OCI-LY7 (cell line): ENCODE measurements around the gene CLSTN2. TPM values are rescaled to one million over a fixed set of nuclear protein-coding genes. Genes with fewer than 3 reads are reported as not detected.

Experiments used
- BruUV-seq: library from RNA; stranded (reverse); fragments of 400-500 nt; replicated peaks from 2 replicates; lab custom pipeline; 2021; lab: Mats Ljungman, UMichigan
- CTCF ChIA-PET: fragments of 300-600 bp; sonication (Branson Sonifier 250); formaldehyde crosslinking; loops from one replicate; lab custom pipeline; 2022; ENCODE audit warnings: antibody characterized with exemption; ENCODE audit not compliant: unreplicated experiment; lab: Charles Lee
- POLR2A ChIA-PET: fragments of 300-600 bp; sonication (Branson Sonifier 250); formaldehyde crosslinking; loops from one replicate; lab custom pipeline; 2022; ENCODE audit warnings: antibody characterized with exemption; lab: Charles Lee
- DNase-seq: peaks from one replicate; pipeline ENCODE4 v3.0.0-alpha.2; 2015; ENCODE audit warnings: low spot score
- H2AFZ ChIP-seq: fragments of 200-600 bp; sonication (generic), shearing (Covaris generic); 2 replicates; pipeline ENCODE4 v1.6.1; 2014; ENCODE audit warnings: mild to moderate bottlenecking, antibody characterized with exemption, low read length, moderate library complexity
- H3K27ac ChIP-seq: fragments of 200-600 bp; sonication (generic); 2 replicates; pipeline ENCODE4 v1.5.1; 2014; ENCODE audit warnings: mixed run types, low read depth, mild to moderate bottlenecking, moderate library complexity, low read length, inconsistent platforms; ENCODE audit not compliant: poor library complexity, severe bottlenecking
- H3K36me3 ChIP-seq: fragments of 200-600 bp; sonication (generic); 2 replicates; pipeline ENCODE4 v1.6.1; 2014; ENCODE audit warnings: mild to moderate bottlenecking, antibody characterized with exemption, low read length, moderate library complexity, mixed read lengths; ENCODE audit not compliant: insufficient read depth
- H3K4me1 ChIP-seq: fragments of 200-600 bp; sonication (generic); 2 replicates; pipeline ENCODE4 v1.5.1; 2014; ENCODE audit warnings: mild to moderate bottlenecking, low read length; ENCODE audit not compliant: insufficient read depth, poor library complexity, severe bottlenecking
- H3K4me2 ChIP-seq: fragments of 200-600 bp; sonication (generic); 2 replicates; pipeline ENCODE4 v1.6.1; 2014; ENCODE audit warnings: mild to moderate bottlenecking, low read length
- H3K4me3 ChIP-seq: fragments of 200-600 bp; sonication (generic); 2 replicates; pipeline ENCODE4 v1.5.1; 2014; ENCODE audit warnings: mild to moderate bottlenecking, low read depth, low read length; ENCODE audit not compliant: poor library complexity, severe bottlenecking
- H3K79me2 ChIP-seq: fragments of 200-600 bp; sonication (generic); 2 replicates; pipeline ENCODE4 v1.6.1; 2016; ENCODE audit warnings: low read depth, mild to moderate bottlenecking, low read length, moderate library complexity, mixed read lengths; ENCODE audit not compliant: insufficient read depth
- H3K9me2 ChIP-seq: fragments of 200-600 bp; sonication (generic); 2 replicates; pipeline ENCODE4 v1.6.1; 2016; ENCODE audit warnings: mild to moderate bottlenecking, low read length, mixed read lengths; ENCODE audit not compliant: insufficient read depth
- H3K9me3 ChIP-seq: fragments of 200-600 bp; sonication (generic); 2 replicates; pipeline ENCODE4 v1.6.1; 2014; ENCODE audit warnings: mild to moderate bottlenecking, mixed run types, low read length, mixed read lengths
- H4K20me1 ChIP-seq: fragments of 200-600 bp; sonication (generic); 2 replicates; pipeline ENCODE4 v1.6.1; 2014; ENCODE audit warnings: mild to moderate bottlenecking, antibody characterized with exemption, low read length, moderate library complexity, mixed read lengths; ENCODE audit not compliant: insufficient read depth
- CTCF ChIP-seq: fragments of 200-600 bp; sonication (generic); conservative IDR thresholded peaks from 2 replicates; pipeline ENCODE4 v1.5.1; 2014; ENCODE audit warnings: mild to moderate bottlenecking, antibody characterized with exemption, low read length, moderate library complexity, mixed read lengths
- EZH2phosphoT487 ChIP-seq: fragments of 200-600 bp; sonication (generic); IDR thresholded peaks from 2 replicates; pipeline ENCODE4 v1.6.1; 2018; ENCODE audit warnings: low read depth, borderline replicate concordance, mild to moderate bottlenecking, mixed run types, antibody characterized with exemption, low read length, moderate library complexity, mixed read lengths
- intact Hi-C: fragments of 100-400 bp; cut with micrococcal nuclease; formaldehyde crosslinking; loops from one replicate; pipeline ENCODE4 v1.10.0; 2022; ENCODE audit not compliant: unreplicated experiment
- total RNA-seq, 2 experiments: library from RNA; depleted of rRNA in 1 of 2; stranded (reverse); fragments of >200 nt in 1 of 2; shearing (Covaris generic) in 1 of 2; gene quantifications; 2 replicates each; pipeline ENCODE4 v1.2.3, GENCODE V29; 2014 to 2022

Gene CLSTN2
- total RNA-seq, 2 experiments from 2014 or later = not detected

DNA sequence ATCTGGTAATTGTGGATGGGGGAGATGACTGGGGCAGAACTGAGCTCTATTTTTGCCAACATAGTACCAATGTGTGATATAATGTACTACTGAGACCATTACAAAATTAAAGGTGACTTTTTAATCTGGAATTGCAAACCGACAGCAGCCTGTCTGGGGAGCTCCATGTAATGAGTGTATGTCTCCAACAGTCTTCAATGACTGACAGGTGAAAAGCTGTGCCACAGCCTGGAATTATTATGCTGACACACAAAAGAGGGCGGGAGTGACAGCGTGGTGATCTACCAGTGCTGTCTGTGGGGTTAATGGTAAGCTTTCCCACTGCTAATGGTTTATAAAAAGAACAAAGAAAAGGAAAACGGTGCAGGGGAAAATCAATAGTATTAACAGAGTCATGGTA, 143.4 kb downstream of the CLSTN2 start:
- no TSS peak for BruUV-seq
- ChIA-PET POLR2A (interaction anchor here (0.6 kb wide), 1 partner anchor 9 kb away, joined by 3 read pairs; no protein-coding TSS in a partner anchor), CTCF (no interaction called here)
- no peaks in the 10 kb centered on the region for H3K79me2 ChIP-seq
- no peaks in the 10 kb centered on the region for H4K20me1 ChIP-seq
- no peaks in the 10 kb centered on the region for H3K36me3 ChIP-seq
- H3K4me3 ChIP-seq = no peak overlapping the region
- no peak overlapping the region for H2AFZ ChIP-seq
- TF ChIP-seq CTCF = no peak
- no peak for TF ChIP-seq EZH2phosphoT487
- no peak overlapping the region for H3K27ac ChIP-seq
- intact Hi-C loops = no loop called here
- no peak overlapping the region for H3K4me2 ChIP-seq
- no peaks in the 10 kb centered on the region for H3K9me3 ChIP-seq
- no peaks in the 10 kb centered on the region for H3K4me1 ChIP-seq
- no peak for DNase-seq
- H3K9me2 ChIP-seq = no peaks in the 10 kb centered on the region

DNA sequence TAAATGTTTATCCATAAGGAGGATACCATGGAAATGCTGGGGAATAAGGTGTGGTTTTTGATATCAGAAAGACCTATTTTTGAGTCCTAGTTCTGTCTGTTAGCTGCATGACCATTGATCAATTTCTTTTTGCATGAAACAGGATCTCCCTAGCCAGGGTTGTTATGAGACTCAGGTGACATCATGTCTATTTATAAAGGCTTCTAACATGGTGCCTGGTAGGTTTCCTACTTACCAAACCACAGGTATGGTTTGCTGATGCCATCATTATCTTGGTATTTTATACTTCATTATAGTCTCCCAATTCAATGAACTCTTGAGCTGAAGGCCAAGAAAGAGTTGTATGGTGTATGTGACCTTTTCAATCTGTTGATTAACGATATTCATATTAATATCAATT, 144.0 kb downstream of the CLSTN2 start:
- Histone ChIP-seq H3K9me3 (no peaks in the 10 kb centered on the region), H3K4me2 (no peak overlapping the region), H3K4me3 (no peak overlapping the region), H3K36me3 (no peaks in the 10 kb centered on the region), H2AFZ (no peak overlapping the region), H3K4me1 (no peaks in the 10 kb centered on the region), H3K9me2 (no peaks in the 10 kb centered on the region), H4K20me1 (no peaks in the 10 kb centered on the region), H3K79me2 (no peaks in the 10 kb centered on the region), H3K27ac (no peak overlapping the region)
- TF ChIP-seq CTCF = no peak
- TF ChIP-seq EZH2phosphoT487 = no peak
- ChIA-PET POLR2A (no interaction called here), CTCF (no interaction called here)
- intact Hi-C loops = no loop called here
- no peak for DNase-seq
- BruUV-seq = no TSS peak

GRCh38 chr3:140081887-140082286, 146.9 kb downstream of the CLSTN2 start:
- no peak overlapping the region for H3K4me3 ChIP-seq
- no TSS peak for BruUV-seq
- no peak overlapping the region for H2AFZ ChIP-seq
- intact Hi-C loops = no loop called here
- H3K9me2 ChIP-seq = no peaks in the 10 kb centered on the region
- ChIA-PET CTCF (no interaction called here), POLR2A (no interaction called here)
- no peak overlapping the region for H3K4me2 ChIP-seq
- no peaks in the 10 kb centered on the region for H3K36me3 ChIP-seq
- no peak for DNase-seq
- TF ChIP-seq EZH2phosphoT487 (no peak), CTCF (no peak)
- H4K20me1 ChIP-seq = no peaks in the 10 kb centered on the region
- H3K79me2 ChIP-seq = no peaks in the 10 kb centered on the region
- no peaks in the 10 kb centered on the region for H3K4me1 ChIP-seq
- H3K9me3 ChIP-seq = no peaks in the 10 kb centered on the region
- no peak overlapping the region for H3K27ac ChIP-seq
